Right lobe of liver (tissue), 4 donors: ENCODE measurements around the gene SCN9A.

ENCODE experiments used
- POLR2A ChIP-seq: fragments of 450-650 bp; IDR thresholded peaks from one replicate; pipeline ENCODE4 v1.6.1; 2017; ENCODE audit warnings: antibody characterized with exemption, mild to moderate bottlenecking
- TF ChIP-seq, protein P1 (sequence below), 4 donors: fragments of 200-600 bp in 3 of 4; fragments of 450-650 bp in 1 of 4; IDR thresholded peaks; one replicate each; pipeline versions ENCODE4 v1.5.1 to v1.8.0; 2016 to 2022; ENCODE audit warnings: antibody characterized with exemption in 4 of 4, mild to moderate bottlenecking in 2 of 4
- donor health status: DM: no; HTN: no; CAD: no.
- donor health status: DM: no; HTN: no; CAD: no.
- donor health status: DM: no; HTN: yes; CAD: no.

GRCh38 chr2:166357068-166357949, 18.4 kb downstream of the SCN9A start:
- TF ChIP-seq, protein P1, sequence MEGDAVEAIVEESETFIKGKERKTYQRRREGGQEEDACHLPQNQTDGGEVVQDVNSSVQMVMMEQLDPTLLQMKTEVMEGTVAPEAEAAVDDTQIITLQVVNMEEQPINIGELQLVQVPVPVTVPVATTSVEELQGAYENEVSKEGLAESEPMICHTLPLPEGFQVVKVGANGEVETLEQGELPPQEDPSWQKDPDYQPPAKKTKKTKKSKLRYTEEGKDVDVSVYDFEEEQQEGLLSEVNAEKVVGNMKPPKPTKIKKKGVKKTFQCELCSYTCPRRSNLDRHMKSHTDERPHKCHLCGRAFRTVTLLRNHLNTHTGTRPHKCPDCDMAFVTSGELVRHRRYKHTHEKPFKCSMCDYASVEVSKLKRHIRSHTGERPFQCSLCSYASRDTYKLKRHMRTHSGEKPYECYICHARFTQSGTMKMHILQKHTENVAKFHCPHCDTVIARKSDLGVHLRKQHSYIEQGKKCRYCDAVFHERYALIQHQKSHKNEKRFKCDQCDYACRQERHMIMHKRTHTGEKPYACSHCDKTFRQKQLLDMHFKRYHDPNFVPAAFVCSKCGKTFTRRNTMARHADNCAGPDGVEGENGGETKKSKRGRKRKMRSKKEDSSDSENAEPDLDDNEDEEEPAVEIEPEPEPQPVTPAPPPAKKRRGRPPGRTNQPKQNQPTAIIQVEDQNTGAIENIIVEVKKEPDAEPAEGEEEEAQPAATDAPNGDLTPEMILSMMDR (IDR thresholded peaks at IDR 0.05) = no peak
- no peak for TF ChIP-seq POLR2A
